Measurements from ENCODE around the gene CCDC73.

DNA sequence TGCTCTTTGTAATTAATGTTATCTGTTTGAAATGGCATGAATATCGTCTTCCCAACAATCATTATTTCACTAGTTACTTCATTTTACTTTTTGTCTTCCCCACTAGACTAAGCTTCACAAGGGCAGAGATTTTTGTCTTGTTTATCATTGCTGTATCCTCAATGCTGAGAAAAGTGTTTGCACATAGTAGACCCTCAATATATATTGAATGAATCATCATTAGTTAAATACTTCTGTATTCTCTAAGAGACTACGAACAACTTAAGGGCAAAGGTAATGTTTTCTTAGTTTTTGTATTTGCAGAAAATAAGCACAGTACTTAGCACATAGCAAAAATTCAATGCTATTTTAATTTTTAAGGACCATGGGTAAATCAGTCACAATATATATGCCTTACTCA, 95.9 kb downstream of the CCDC73 start:
- TF ChIP-seq, protein P1, sequence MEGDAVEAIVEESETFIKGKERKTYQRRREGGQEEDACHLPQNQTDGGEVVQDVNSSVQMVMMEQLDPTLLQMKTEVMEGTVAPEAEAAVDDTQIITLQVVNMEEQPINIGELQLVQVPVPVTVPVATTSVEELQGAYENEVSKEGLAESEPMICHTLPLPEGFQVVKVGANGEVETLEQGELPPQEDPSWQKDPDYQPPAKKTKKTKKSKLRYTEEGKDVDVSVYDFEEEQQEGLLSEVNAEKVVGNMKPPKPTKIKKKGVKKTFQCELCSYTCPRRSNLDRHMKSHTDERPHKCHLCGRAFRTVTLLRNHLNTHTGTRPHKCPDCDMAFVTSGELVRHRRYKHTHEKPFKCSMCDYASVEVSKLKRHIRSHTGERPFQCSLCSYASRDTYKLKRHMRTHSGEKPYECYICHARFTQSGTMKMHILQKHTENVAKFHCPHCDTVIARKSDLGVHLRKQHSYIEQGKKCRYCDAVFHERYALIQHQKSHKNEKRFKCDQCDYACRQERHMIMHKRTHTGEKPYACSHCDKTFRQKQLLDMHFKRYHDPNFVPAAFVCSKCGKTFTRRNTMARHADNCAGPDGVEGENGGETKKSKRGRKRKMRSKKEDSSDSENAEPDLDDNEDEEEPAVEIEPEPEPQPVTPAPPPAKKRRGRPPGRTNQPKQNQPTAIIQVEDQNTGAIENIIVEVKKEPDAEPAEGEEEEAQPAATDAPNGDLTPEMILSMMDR (IDR thresholded peaks at IDR 0.05; ENCODE audit: low read depth, low read length, poor library complexity, severe bottlenecking), result no peak
- no peak for TF ChIP-seq EZH2phosphoT487 (IDR thresholded peaks at IDR 0.05; ENCODE audit: borderline replicate concordance, low read length)
